Neutrophil (primary cell): ENCODE results near the gene PKIB.

Experiments used
- H3K27ac ChIP-seq: fragments of 200-600 bp; sonication (generic); 2 replicates; pipeline ENCODE4 v1.5.1; 2016; ENCODE audit warnings: mild to moderate bottlenecking, moderate library complexity
- H3K27me3 ChIP-seq: fragments of 200-600 bp; sonication (generic); 2 replicates; pipeline ENCODE4 v1.6.0; 2016; ENCODE audit warnings: mild to moderate bottlenecking
- H3K36me3 ChIP-seq: fragments of 200-600 bp; sonication (generic); 2 replicates; pipeline ENCODE4 v1.5.1; 2017
- H3K4me1 ChIP-seq, 2 experiments: fragments of 200-600 bp in 1 of 2; sonication (generic) in 1 of 2; 1 replicate in 1 of 2; 2 replicates in 1 of 2; pipeline versions ENCODE4 v1.5.1 to v1.6.1; 2013 to 2016; ENCODE audit warnings: low read depth in 1 of 2, low read length in 1 of 2, mild to moderate bottlenecking in 1 of 2, moderate library complexity in 1 of 2; ENCODE audit not compliant: control insufficient read depth in 1 of 2, insufficient read depth in 1 of 2
- H3K4me3 ChIP-seq, 2 experiments: fragments of 200-600 bp in 1 of 2; sonication (generic) in 1 of 2; 1 replicate in 1 of 2; 2 replicates in 1 of 2; pipeline ENCODE4 v1.5.1; 2013 to 2016; ENCODE audit warnings: low read depth in 1 of 2, low read length in 1 of 2, mild to moderate bottlenecking in 1 of 2, moderate library complexity in 1 of 2
- H3K9me3 ChIP-seq: fragments of 200-600 bp; sonication (generic); 2 replicates; pipeline ENCODE4 v1.5.1; 2016
- TF ChIP-seq, protein P1 (sequence below): fragments of 200-600 bp; sonication (generic); IDR thresholded peaks from 2 replicates; pipeline ENCODE4 v1.5.1; 2016; ENCODE audit warnings: antibody characterized with exemption

The PKIB gene

DNA sequence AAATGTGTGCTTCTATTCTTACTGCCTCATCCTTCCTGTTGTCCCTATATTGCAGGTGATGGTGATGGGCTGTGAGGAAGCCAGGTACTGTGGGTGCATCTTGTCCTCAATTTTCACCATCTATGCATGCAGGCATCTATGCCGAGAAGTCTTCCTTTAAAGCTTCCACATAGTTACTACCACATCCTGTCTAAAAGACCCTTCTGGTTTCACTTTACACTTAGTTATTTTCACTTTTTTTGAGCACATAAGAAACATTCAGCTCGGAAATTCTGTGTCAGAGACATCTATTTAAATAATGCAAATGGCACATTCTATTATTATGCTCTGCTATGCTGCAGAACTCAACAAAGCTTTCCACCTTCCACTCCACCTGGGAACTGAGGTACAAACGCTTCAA, 141.1 kb downstream of the PKIB start:
- H3K27me3 ChIP-seq, result no peaks in the 10 kb centered on the region
- peaks cover 42 to 62% of the 10 kb centered on the region in 2 experiments for H3K4me1 ChIP-seq
- H3K27ac ChIP-seq, result no peak overlapping the region
- TF ChIP-seq, protein P1, sequence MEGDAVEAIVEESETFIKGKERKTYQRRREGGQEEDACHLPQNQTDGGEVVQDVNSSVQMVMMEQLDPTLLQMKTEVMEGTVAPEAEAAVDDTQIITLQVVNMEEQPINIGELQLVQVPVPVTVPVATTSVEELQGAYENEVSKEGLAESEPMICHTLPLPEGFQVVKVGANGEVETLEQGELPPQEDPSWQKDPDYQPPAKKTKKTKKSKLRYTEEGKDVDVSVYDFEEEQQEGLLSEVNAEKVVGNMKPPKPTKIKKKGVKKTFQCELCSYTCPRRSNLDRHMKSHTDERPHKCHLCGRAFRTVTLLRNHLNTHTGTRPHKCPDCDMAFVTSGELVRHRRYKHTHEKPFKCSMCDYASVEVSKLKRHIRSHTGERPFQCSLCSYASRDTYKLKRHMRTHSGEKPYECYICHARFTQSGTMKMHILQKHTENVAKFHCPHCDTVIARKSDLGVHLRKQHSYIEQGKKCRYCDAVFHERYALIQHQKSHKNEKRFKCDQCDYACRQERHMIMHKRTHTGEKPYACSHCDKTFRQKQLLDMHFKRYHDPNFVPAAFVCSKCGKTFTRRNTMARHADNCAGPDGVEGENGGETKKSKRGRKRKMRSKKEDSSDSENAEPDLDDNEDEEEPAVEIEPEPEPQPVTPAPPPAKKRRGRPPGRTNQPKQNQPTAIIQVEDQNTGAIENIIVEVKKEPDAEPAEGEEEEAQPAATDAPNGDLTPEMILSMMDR, result no peak
- H3K36me3 ChIP-seq, result no peaks in the 10 kb centered on the region
- H3K9me3 ChIP-seq, result no peaks in the 10 kb centered on the region
- no peak overlapping the region for H3K4me3 ChIP-seq

DNA sequence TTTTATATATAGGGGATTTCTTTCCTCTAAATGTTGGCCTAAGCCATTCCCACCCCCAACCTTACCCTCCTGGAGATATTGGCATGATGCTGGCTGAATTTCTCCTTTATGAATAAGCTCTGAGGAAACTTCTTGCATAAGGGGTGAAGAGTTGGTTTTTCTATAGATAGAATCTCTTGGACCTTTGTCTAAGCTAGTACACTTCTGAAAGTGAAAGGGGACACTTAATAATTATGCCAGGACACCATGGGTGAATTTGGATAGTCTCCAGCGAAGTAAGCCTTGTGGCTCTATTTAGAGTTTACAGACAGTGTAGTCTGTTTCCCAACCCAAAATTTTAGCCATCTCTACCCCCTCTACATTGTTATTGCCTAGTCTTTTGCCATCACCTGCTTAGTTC, 142.3 kb downstream of the PKIB start:
- Histone ChIP-seq H3K4me1 (peaks cover 41 to 61% of the 10 kb centered on the region in 2 experiments), H3K4me3 (no peak overlapping the region), H3K27ac (no peak overlapping the region), H3K27me3 (no peaks in the 10 kb centered on the region), H3K9me3 (no peaks in the 10 kb centered on the region), H3K36me3 (no peaks in the 10 kb centered on the region)
- TF ChIP-seq, protein P1, result no peak

DNA sequence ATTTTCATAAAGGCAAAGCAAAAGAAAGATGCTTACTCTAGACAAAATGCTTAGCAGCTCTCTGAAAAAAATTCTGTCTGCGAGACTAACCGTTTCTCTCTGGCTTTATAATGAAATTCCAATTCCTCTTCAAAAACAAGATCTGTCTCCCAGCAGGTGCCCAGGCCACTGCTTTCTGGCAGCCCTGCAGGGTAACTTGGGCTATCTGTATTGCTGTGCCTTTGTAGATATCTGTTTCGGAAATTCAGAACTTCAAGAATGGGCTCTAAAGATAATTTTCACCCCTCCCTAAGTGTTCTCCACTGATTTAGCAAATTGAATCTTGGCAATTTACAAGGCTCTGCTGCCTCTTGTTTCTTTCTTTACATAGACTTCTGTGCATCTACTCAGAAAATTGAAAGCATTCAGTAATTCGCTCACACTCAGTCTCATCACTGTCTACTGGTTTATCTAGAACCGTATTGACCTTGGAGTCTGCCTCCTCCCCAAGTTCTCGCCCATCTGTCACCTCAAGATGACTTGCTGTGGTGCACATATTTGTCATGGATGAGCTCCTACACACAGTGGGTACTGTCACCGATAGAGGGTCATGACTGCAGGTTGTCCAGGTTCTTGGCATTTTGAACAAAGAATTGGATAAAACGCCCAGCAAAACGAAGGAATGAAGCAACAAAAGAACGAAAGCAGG, 142.9 kb downstream of the PKIB start:
- H3K4me3 ChIP-seq, result no peak overlapping the region

DNA sequence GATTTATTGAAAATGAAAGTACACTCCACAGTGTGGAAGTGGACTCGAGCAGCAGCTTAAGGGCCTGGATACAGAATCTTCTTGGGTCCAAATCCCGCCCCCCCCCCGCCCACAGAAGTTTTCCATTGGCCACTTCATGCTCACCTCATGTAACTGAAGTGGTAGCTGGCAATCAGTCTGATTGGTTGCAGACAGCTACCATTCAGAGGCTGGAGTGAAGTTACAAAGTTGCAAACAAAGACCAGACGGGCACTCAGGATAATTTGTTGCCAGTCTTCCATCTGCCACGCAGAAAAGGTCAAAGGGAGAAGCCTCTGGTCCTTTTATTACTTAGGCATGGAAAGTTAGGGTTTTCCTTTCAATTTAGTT, 143.5 kb downstream of the PKIB start:
- TF ChIP-seq, protein P1, result no peak

More for the DNA sequence above, 142.9 kb downstream of the PKIB start:
- H3K9me3 ChIP-seq, result no peaks in the 10 kb centered on the region
- H3K27ac ChIP-seq, result no peak overlapping the region
- peaks cover 35 to 56% of the 10 kb centered on the region in 2 experiments for H3K4me1 ChIP-seq
- H3K27me3 ChIP-seq, result no peaks in the 10 kb centered on the region
- TF ChIP-seq, protein P1, result no peak
- no peaks in the 10 kb centered on the region for H3K36me3 ChIP-seq

DNA sequence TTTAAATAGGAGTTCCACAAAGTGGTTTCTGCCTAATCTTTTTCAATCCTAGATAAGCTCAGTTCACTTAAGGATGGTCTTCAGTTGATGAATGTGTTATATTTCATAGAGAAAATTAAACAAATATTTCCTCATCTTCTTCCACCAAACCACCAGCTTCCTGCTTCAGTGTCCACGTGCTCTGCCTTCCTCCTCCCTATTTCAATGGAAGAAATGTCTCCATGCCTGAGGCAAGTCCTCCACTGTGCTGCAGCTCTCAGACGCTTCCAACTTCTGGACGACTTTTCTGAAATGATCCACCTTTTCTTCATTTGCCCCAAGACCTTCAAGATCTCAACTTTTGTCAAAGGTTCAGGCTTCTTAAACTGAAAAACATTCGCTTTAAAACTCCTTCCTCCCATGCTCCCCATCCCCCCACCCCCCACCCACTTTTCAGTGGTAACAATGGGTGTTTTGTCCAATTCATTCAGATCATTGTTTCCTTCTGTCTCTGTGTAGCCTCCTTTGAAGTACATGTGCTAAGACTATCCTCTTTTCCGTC, 144.1 kb downstream of the PKIB start:
- no peaks in the 10 kb centered on the region for H3K27me3 ChIP-seq
- no peak overlapping the region for H3K27ac ChIP-seq
- no peak overlapping the region for H3K4me3 ChIP-seq
- TF ChIP-seq, protein P1, result no peak
- peaks cover 44 to 61% of the 10 kb centered on the region in 2 experiments for H3K4me1 ChIP-seq
- no peaks in the 10 kb centered on the region for H3K36me3 ChIP-seq
- no peaks in the 10 kb centered on the region for H3K9me3 ChIP-seq

More for the DNA sequence above, 143.5 kb downstream of the PKIB start:
- Histone ChIP-seq H3K4me3 (no peak overlapping the region), H3K9me3 (no peaks in the 10 kb centered on the region), H3K36me3 (no peaks in the 10 kb centered on the region), H3K4me1 (peaks cover 40 to 61% of the 10 kb centered on the region in 2 experiments), H3K27me3 (no peaks in the 10 kb centered on the region), H3K27ac (no peak overlapping the region)
